B cell (primary cell): ENCODE results near the gene BIRC5. TPM values are rescaled to one million over a fixed set of nuclear protein-coding genes. Genes with fewer than 3 reads are reported as not detected.

Source experiments
- ATAC-seq: fragments of 200-7000 bp; cut with Tn5 transposase; one replicate; pipeline ENCODE4 v1.10.0; 2021; ENCODE audit warnings: low read depth, mild to moderate bottlenecking, moderate number of reproducible peaks, moderate library complexity
- CTCF ChIA-PET: fragments of 350-600 bp; sonication (Branson Sonifier 250); formaldehyde crosslinking; loops from one replicate; lab custom pipeline; 2021; ENCODE audit warnings: antibody characterized with exemption, inconsistent platforms; lab: Charles Lee
- POLR2A ChIA-PET: fragments of 350-600 bp; sonication (Branson Sonifier 250); formaldehyde crosslinking; loops from one replicate; lab custom pipeline; 2021; ENCODE audit warnings: antibody characterized with exemption; lab: Charles Lee
- DNase-seq: peaks from one replicate; pipeline ENCODE4 v3.0.0; 2013
- H2AFZ ChIP-seq: 2 replicates; pipeline ENCODE4 v1.6.1; 2012; ENCODE audit warnings: mild to moderate bottlenecking, low read depth, low read length; ENCODE audit not compliant: insufficient read depth, poor library complexity, severe bottlenecking
- H3K27ac ChIP-seq, 2 donors: 1 replicate in 1 of 2; 2 replicates in 1 of 2; pipeline ENCODE4 v1.5.1; 2012 to 2013; ENCODE audit warnings: low read length in 2 of 2, mild to moderate bottlenecking in 2 of 2, moderate library complexity in 1 of 2
- H3K27me3 ChIP-seq, 4 experiments: fragments of 200-600 bp in 1 of 4; sonication (generic) in 1 of 4; replicated peaks in 1 of 4; 1 replicate in 2 of 4; 2 replicates in 2 of 4; pipeline versions ENCODE4 v1.6.1 to v1.7.0; 2013 to 2016; ENCODE audit warnings: low read length in 3 of 4, mild to moderate bottlenecking in 2 of 4, mixed read lengths in 1 of 4, moderate library complexity in 1 of 4; ENCODE audit not compliant: insufficient read depth in 4 of 4, control insufficient read depth in 3 of 4; ENCODE audit errors: control extremely low read depth in 1 of 4
- H3K36me3 ChIP-seq, 2 experiments: replicated peaks in 1 of 2; 1 replicate in 1 of 2; 2 replicates in 1 of 2; pipeline versions ENCODE4 v1.6.1 to v1.7.1; 2013; ENCODE audit warnings: low read length in 1 of 2; ENCODE audit not compliant: insufficient read depth in 2 of 2, control insufficient read depth in 1 of 2; ENCODE audit errors: control extremely low read depth in 1 of 2, extremely low read depth in 1 of 2
- H3K4me1 ChIP-seq, 2 donors: fragments of 200-600 bp in 1 of 2; sonication (generic) in 1 of 2; 1 replicate in 1 of 2; 2 replicates in 1 of 2; pipeline versions ENCODE4 v1.5.1 to v1.6.1; 2013 to 2017; ENCODE audit warnings: low read length in 2 of 2; ENCODE audit not compliant: control insufficient read depth in 2 of 2, insufficient read depth in 2 of 2
- H3K4me2 ChIP-seq: replicated peaks from 2 replicates; pipeline ENCODE3; 2012; ENCODE audit warnings: mild to moderate bottlenecking, low read depth, low read length; ENCODE audit not compliant: poor library complexity, severe bottlenecking
- H3K4me3 ChIP-seq, 5 experiments: fragments of 200-600 bp in 1 of 5; sonication (generic) in 1 of 5; 1 replicate in 3 of 5; 2 replicates in 2 of 5; pipeline versions ENCODE4 v1.5.1 to v1.7.0; 2011 to 2016; ENCODE audit warnings: low read length in 4 of 5, mild to moderate bottlenecking in 4 of 5, low read depth in 2 of 5, control low read depth in 1 of 5, moderate library complexity in 1 of 5; ENCODE audit not compliant: insufficient read depth in 1 of 5; ENCODE audit errors: control extremely low read depth in 1 of 5, extremely low read depth in 1 of 5
- H3K79me2 ChIP-seq: fragments of 200-600 bp; sonication (generic); one replicate; pipeline ENCODE4 v1.6.0; 2016; ENCODE audit warnings: low read length; ENCODE audit not compliant: control insufficient read depth, insufficient read depth
- H3K9ac ChIP-seq: fragments of 200-600 bp; sonication (generic); 2 replicates; pipeline ENCODE4 v1.6.1; 2017; ENCODE audit warnings: mild to moderate bottlenecking, low read length, moderate library complexity
- H3K9me3 ChIP-seq, 3 donors: one replicate each; pipeline versions ENCODE4 v1.6.1 to v1.7.1; 2013; ENCODE audit warnings: low read length in 2 of 3; ENCODE audit not compliant: control insufficient read depth in 2 of 3, insufficient read depth in 1 of 3; ENCODE audit errors: control extremely low read depth in 1 of 3
- H4K20me1 ChIP-seq: 2 replicates; pipeline ENCODE4 v1.6.0; 2012; ENCODE audit warnings: mild to moderate bottlenecking, low read length; ENCODE audit not compliant: insufficient read depth, control insufficient read depth, poor library complexity, severe bottlenecking
- H3K27ac Mint-ChIP-seq: one replicate; pipeline ENCODE4 v1.8.0; 2021; ENCODE audit warnings: mixed read lengths
- H3K27me3 Mint-ChIP-seq: one replicate; pipeline ENCODE4 v1.8.0; 2021; ENCODE audit warnings: mixed read lengths
- H3K4me1 Mint-ChIP-seq: one replicate; pipeline ENCODE4 v1.8.0; 2021; ENCODE audit warnings: mixed read lengths
- H3K4me3 Mint-ChIP-seq: one replicate; pipeline ENCODE4 v1.8.0; 2021; ENCODE audit warnings: mixed read lengths
- H3K9me3 Mint-ChIP-seq: one replicate; pipeline ENCODE4 v1.8.0; 2022; ENCODE audit warnings: mixed read lengths; ENCODE audit not compliant: insufficient read depth
- CTCF ChIP-seq: fragments of 200-600 bp; IDR thresholded peaks from one replicate; pipeline ENCODE4 v1.8.0; 2022; ENCODE audit warnings: antibody characterized with exemption, mild to moderate bottlenecking
- EZH2 ChIP-seq: IDR thresholded peaks from 2 replicates; pipeline ENCODE4 v1.6.1; 2012; ENCODE audit warnings: borderline replicate concordance, low read depth, mild to moderate bottlenecking, moderate library complexity, low read length; ENCODE audit not compliant: insufficient read depth, poor library complexity, severe bottlenecking
- WGBS: methylation state at CpG from one replicate; pipeline ENCODE4 v1.1.5; 2013; ENCODE audit warnings: missing lambda C conversion rate; ENCODE audit not compliant: insufficient coverage; 5-methylcytosine and 5-hydroxymethylcytosine counted together
- intact Hi-C: fragments of 100-400 bp; cut with micrococcal nuclease; formaldehyde crosslinking; loops from one replicate; pipeline ENCODE4 v1.10.0; 2022
- polyA plus RNA-seq: library from polyadenylated mRNA; depleted of rRNA; stranded (reverse); fragments of >200 nt; gene quantifications from 2 replicates; pipeline ENCODE4 v1.2.3, GENCODE V29; 2012
- total RNA-seq, 2 donors: library from RNA; stranded (reverse); fragments of 120-200 nt in 1 of 2; gene quantifications; 1 replicate in 1 of 2; 2 replicates in 1 of 2; pipeline versions ENCODE4 v1.2.3 to v1.2.4, GENCODE V29; 2013 to 2022

Gene BIRC5
- total and polyA plus RNA-seq, 2 donors (not counting 1 experiment from before 2014, with no cell fraction given): 0.33 to 0.84 TPM

- Histone ChIP-seq H3K36me3 (no peaks in the 10 kb centered on the region), H2AFZ (no peak overlapping the region), H3K4me3 (no peak overlapping the region), H4K20me1 (no peaks in the 10 kb centered on the region), H3K27me3 (no peaks in the 10 kb centered on the region), H3K4me1 (no peaks in the 10 kb centered on the region), H3K27ac (no peak overlapping the region), H3K9me3 (peaks cover 0 to under 1% (median 0%) of the 10 kb centered on the region in 3 donors), H3K79me2 (no peaks in the 10 kb centered on the region), H3K4me2 (no peak overlapping the region), H3K9ac (no peak overlapping the region)
- TF ChIP-seq CTCF: no peak
- no peak for TF ChIP-seq EZH2
- no peaks in the 10 kb centered on the region for H3K4me1 Mint-ChIP-seq
- WGBS: 96% methylated on average over 22 of the region's 22 CpGs
- no peaks in the 10 kb centered on the region for H3K9me3 Mint-ChIP-seq
- ChIA-PET CTCF (interaction anchor here (0.6 to 1.4 kb wide), 3 partner anchors 10 to 120 kb away, joined by 3 to 6 read pairs (median 3); no protein-coding TSS in a partner anchor), POLR2A (no interaction called here)
- DNase-seq (no peak), ATAC-seq (no peak)
- H3K4me3 Mint-ChIP-seq: no peak overlapping the region
- no peaks in the 10 kb centered on the region for H3K27me3 Mint-ChIP-seq
- no peak overlapping the region for H3K27ac Mint-ChIP-seq
- intact Hi-C loops: no loop called here
These were observed 9.5 kb upstream of the BIRC5 start for GRCh38 chr17:78204387-78205123.

GRCh38 chr17:78205124-78205775 is 8.8 kb upstream of the BIRC5 start:
- no peaks in the 10 kb centered on the region for H3K79me2 ChIP-seq
- TF ChIP-seq EZH2 (no peak), CTCF (no peak)
- Mint-ChIP-seq H3K4me1 (no peaks in the 10 kb centered on the region), H3K9me3 (no peaks in the 10 kb centered on the region), H3K4me3 (no peak overlapping the region), H3K27ac (no peak overlapping the region), H3K27me3 (no peaks in the 10 kb centered on the region)
- no peaks in the 10 kb centered on the region for H3K36me3 ChIP-seq
- H4K20me1 ChIP-seq: no peaks in the 10 kb centered on the region
- no peak overlapping the region for H3K9ac ChIP-seq
- CTCF ChIA-PET: interaction anchor here (0.6 to 1.3 kb wide), 2 partner anchors 10 to 29 kb away, joined by 3 read pairs; no protein-coding TSS in a partner anchor
- no peaks in the 10 kb centered on the region for H3K4me1 ChIP-seq
- no peak overlapping the region for H3K4me3 ChIP-seq
- no peaks in the 10 kb centered on the region for H3K27me3 ChIP-seq
- intact Hi-C loops: no loop called here
- ATAC-seq (no peak), DNase-seq (no peak)
- no peaks in the 10 kb centered on the region for H3K9me3 ChIP-seq
- H2AFZ ChIP-seq: no peak overlapping the region
- H3K4me2 ChIP-seq: no peak overlapping the region
- 96% methylated on average over 17 of the region's 17 CpGs for WGBS
- no peak overlapping the region for H3K27ac ChIP-seq
- POLR2A ChIA-PET: no interaction called here
